Mesenteric fat pad (tissue), 1 donor: ENCODE measurements around the gene KRT83. TPM values are rescaled to one million over a fixed set of nuclear protein-coding genes. Genes with fewer than 3 reads are reported as not detected.
A peak's percentile ranks its signal among the peaks of the same experiment; 100 is the strongest.
"Not testable (repeated sequence)": the region's sequence is repeated elsewhere in the genome, so short reads cannot be mapped to it uniquely, and the experiment has no call there.

ENCODE experiments used
- DNase-seq: peaks from one replicate; pipeline ENCODE4 v3.0.0-alpha.2; 2020; ENCODE audit warnings: low spot score
- total RNA-seq: library from RNA; stranded (reverse); fragmentation: NEBNext Ultra II Directional; extraction: Animal tissue kit (Norgen Biotek cat#: 25700); gene quantifications from one replicate; pipeline ENCODE4 v1.2.1, GENCODE V29; 2021
- donor health status: DM: yes; HTN: yes; CAD: no.

Gene KRT83
- total RNA-seq, 1 donor from 2014 or later = not detected

DNA sequence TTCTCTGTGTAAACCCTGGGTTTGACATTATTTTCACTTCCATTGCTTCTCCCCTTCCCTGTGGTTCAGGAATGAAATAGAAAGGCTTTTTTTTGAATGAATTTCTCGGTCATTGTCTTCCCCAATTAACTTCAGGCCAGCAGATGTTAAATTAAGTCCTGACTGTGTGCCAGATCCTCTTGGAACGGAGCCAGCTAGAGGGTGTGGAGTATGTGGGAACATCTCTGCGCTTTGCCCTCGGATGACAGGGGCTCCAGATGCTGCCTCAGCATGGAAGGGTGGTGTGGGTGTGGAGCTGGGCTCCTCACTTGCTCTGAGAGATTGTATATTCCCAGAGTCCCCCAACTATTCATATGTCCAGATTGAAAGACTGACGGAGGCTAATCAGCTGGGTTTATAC lies 33.0 kb upstream of the KRT83 start:
- peak; percentile 43 for DNase-seq

DNA sequence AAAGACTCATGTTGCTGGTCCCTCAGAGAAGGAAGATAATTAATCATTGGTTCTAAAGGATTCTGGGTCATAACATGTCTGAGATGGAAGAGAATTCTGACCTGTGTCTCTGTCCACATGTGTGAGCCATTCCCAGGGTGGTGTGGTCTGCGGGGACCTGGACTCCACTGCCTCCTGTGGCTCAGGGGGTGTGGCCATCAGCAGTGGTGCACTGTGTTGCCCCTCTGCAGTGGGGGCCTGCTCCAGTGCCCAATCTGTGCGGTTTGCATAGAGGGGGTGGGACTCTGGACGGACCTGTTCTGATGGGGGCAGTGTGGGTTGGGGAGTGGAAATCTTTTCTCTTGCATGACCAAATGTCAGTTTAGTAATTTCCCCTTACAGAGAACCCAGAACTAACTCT lies 32.6 kb upstream of the KRT83 start:
- DNase-seq = peak; percentile 82

DNA sequence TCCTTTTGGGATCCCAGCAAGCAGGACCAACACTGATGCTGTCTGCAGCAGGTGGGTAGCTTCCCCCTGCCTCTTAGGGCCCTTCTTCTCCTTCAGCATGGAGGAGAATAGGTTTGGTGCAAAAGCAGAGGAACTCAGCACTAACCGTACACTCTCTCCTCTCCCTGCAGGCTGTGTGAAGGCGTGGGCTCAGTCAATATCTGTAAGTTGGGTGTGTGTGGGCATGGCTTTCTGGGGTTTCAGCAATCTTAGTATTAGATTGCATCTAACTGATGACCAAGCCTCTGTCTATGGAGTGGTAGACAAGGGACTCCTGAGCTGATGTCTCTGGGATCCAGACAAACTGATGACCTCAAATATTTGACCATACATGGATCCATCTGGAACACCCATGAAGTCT lies 31.8 kb upstream of the KRT83 start:
- peak; percentile 30 for DNase-seq

DNA sequence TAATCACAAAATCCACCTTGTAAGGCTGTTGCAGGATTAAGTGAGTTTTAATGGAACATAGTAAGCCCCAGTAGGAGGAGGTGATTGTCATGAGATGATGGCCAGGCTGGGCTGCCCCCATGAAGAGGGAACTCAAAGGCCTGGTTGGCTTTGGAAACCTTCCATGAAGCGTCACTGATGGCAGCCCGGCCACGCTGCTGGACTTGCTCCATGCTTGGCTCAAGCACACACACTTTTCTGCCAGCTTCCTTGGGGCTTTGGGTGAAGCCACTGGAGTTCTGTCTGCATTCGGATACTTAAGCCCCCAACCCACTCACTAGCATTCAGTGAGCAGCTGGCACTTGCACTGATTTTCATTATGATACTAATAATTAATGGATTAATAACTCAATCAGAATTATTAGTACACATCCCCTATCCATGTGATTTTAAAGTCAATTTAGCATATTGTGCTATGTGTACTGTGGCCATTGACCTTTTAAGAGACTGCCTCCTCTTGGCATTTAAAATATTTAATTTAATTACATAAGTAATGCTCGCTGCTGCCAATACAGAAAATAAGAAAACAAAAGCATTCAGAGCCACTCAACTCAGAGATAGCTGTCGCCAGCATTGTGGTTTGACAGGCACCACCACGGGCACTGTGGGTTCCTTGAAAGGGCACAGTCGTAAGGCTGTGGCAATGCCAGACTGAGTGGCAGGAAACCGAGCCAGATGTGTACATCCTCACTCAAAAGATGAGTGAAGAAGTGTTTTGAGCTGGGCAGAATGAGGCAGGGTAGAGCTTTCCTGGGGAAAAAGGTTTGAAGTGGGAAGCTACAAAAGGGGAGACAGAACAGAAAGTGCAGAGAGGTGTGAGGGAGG lies 30.2 kb upstream of the KRT83 start:
- DNase-seq = peak; percentile 79

DNA sequence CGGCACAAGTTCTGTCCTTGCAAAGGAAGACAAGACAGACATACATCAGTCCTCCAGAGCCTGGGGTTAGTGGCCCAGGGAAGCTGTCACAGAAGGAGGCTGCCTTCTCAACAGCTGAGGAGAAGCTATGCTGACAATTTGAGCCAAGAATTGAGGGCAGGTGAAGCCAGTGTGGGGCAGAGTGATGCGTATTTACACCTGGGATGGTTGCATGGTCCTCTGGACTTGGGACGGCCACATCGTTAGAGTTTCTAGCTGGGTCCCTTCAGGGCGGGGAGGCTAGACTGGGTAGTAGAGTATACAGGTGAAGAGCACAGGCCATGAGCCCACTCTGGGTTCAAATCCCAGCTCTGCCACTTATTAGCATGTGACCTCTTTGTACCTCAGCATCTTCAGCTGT lies 29.6 kb upstream of the KRT83 start:
- DNase-seq = peak; percentile 41

DNA sequence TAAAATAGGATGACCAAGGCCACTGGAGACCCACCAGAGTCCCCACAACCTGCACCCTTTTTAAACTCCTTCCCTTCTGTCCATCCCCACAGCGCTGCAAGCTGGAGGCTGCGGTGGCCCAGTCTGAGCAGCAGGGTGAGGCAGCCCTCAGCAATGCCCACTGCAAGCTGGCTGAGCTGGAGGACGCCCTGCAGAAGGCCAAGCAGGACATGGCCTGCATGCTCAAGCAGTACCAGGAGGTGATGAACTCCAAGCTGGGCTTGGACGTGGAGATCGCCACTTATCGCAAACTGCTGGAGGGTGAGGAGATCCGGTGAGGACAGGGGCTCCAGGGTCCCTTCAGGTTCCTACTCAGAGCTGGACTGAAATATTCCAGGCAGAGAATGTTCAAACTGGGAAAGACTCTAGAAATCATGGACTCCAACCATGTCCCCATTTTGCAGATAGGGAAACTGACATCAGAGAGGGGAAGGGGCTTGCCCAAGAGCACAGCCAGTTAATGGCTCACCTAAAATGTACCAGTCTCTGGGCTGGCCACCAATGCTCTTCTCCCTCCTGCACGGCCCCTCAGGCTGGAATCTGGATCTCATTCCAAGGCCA lies 28.9 kb upstream of the KRT83 start:
- DNase-seq = peak; percentile 75

DNA sequence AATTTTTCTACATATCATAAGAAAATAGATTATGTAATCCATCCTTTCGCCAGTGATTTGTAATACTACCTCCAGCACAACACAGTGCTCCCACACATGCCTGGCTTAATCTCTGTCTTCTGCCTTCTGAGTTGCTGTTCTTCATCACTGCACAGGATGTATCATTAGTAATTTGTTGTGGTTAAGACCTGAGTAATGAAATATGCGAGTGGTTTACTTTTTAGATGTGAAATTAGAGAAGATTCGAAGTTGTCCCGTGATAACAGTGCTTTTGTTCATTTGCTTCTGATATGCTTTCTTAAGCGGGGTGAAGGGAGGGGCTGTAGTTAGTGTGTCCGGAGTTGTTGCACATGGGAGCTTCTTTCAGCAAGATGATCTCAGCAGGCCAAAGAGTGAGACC lies 28.0 kb upstream of the KRT83 start:
- DNase-seq = peak; percentile 3

DNA sequence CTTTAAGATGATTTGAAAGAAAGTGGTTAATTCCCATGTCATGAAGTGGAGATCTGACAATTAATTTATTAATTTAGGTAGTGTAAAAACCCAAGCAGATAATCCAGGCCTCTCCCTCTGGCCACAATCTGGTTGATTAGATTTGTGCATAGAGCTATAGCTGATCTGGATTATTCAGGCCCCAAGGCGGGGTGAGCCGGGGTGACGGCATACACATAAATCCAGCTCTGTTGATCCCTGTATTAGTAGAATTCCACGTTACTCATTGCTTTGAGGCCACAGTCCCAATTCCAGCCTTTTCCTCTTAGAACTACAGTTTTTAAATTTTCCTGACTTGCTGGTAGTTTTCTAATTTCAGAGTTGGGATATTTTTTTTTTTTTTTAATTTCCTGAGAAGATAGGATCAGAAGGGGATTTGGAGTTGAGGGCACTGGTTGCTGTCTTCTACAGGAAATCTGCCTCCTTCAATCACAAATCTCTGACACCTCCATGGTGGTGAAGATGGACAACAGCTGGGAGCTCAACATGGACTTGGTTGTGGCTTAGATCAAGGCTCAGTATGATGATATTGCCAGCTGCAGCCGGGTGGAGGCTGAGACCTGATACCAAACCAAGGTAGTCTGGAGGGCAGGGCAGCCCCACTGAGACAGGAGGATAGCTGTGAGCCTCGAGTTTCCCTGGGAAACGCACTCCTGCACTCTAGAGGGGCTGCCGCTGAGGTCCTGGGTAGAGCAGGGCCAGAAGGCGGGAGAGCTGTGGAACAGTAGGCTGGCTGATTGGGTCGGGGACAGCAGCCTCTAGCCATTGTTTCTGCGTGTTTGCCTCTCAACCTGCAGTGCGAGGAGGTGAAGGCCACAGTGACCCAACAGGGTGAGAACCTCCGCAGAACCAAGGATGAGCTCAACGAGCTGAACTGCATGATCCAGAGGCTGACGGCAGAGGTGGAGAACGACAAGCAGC lies 26.6 kb upstream of the KRT83 start:
- no peak for DNase-seq

DNA sequence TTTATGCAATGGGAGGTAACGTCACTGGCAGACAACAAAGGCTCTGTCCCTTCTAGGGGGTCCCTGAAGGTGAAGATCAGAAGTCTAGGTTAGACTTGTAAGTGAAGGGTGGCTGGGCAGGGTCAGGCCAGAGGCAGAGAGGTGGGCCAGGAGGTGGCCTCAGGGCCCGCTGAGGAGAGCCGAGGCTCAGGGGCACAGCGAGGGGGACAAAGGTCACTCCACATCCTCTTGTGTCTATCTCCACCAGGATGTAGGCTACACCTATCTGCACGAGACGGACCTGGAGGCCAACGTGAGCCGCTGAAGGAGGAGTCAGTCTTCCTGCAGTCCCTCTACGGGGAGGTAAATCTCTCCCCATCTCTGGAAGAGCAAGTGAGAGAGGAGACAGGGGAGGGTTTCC lies 25.8 kb upstream of the KRT83 start:
- DNase-seq = no peak

DNA sequence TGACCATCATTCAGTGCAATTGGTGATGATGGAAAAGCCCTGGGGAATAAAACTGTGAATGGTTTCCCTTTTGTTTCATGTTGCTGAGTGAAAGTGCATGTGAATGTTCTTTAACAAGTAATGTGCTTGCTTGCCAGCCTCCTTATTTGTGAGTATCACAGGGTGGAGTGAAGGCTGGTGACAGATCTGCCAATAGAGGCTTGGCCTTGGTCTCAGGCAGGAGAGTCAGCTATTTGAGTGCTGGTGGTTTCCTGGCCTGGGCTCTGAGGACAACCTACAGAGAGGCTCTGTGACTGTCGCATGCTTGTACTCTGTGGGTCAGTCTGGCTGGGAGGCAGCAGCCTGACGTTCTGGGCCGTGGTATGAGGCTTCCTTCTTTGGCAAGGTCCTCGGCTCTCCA lies 25.4 kb upstream of the KRT83 start:
- DNase-seq = no peak

DNA sequence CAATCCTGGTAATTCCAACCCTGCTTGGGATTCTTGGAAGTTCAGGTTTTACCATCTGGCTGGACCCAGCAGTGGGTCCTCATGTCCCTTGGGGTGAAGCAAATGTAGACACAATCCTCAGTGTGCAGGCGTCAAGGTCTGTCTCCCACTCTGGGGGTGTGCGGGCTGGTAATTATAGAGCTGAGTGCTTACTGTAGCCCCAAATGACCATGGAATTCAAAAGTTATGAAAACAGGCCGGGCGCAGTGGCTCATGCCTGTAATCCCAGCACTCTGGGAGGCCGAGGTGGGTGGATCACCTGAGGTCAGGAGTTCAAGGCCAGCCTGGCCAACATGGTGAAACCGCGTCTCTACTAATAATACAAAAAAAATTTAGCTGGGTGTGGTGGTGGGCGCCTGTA lies 23.8 kb upstream of the KRT83 start:
- not testable (repeated sequence) for DNase-seq

DNA sequence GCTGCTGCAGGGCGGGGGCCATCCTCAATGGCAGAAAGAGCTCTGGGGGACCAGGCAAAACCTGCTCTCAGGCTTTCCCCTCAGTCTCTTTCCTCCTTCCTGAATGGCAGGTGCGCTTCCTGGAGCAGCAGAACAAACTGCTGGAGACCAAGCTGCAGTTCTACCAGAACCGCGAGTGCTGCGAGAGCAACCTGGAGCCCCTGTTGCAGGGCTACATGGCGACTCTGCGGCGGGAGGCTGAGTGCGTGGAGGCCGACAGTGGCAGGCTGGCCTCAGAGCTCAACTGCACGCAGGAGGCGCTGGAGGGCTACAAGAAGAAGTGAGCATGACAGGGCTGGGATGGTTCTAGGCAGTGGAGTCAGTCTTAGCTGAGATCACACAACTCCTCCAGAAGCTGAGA lies 22.9 kb upstream of the KRT83 start:
- DNase-seq = peak; percentile 55

DNA sequence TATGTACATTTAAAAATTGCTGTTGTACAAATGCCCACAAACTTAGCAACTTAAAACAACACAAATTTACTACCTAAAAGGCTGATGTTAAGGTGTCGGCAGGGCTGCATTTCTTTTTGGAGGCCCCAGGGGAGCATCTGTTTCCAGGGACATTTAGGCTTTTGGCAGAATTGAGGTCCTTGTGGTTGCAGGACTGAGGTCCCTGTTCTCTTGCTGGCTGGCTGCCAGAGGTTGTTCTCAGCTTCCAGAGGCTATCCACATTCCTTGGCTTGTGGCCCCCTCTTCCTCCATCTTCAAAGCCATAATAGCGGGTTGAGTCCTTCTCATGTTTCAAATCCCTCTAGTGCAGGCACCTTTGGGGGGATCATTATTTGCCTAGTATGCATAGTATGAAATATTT lies 22.4 kb upstream of the KRT83 start:
- DNase-seq = peak; percentile 55

DNA sequence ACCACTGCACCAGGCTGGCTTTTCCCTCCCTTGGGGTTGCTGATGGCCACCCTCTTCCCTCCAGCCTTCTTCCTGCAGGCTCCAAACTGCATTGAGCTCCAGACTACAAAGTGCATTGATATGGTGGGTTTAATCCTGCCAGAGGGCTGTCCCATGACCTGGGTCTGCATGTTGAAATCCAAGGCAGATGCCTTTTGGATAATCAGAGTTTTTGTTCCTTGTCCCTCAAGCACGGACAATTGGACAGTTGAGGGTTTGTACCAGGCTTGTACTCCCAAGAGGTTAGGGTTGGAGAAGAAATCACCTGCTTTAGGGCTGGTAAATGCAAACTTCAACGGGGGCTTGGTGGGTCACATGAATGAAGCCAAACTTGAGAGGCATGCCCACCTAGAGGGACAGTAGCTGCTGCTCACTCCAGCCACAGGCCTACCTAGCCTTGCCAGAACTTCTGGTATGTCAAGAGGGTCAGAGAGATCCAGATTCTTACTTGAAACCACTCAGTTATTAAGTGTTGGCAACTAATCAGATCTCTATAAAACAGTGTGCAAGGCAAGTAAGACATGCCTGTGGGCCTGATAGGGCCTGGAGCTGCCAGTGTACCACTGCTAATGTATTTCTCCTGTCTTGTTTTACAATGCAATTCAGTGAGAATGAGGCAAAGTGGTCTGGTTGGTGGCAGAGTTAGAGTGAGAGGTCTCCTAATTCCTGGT lies 21.7 kb upstream of the KRT83 start:
- DNase-seq = peak; percentile 16

DNA sequence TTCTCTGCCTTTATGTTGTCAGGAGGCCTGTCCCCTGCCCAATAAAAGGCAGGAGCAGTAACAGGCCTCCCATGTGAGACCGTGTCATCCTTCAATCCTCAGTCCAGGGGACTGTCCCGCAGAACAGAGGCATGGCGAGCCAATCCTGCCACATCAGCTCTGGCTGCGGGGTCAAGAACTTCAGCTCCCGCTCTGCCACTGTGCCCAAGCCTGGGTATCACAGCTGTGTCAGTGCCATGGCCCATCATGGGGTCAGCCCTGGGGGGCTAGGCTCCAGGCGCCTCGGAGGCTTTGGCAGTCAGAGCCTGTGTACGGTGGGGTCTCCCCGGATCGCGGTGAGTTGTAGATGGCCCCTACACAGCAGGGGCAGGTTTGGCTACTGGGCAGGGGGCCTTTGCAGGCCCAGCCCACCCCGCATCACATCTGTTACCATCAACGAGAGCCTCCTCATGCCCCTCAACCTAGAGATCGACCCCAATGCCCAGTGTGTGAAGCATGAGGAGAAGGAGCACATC lies 19.9 kb upstream of the KRT83 start:
- DNase-seq = peak; percentile 67

DNA sequence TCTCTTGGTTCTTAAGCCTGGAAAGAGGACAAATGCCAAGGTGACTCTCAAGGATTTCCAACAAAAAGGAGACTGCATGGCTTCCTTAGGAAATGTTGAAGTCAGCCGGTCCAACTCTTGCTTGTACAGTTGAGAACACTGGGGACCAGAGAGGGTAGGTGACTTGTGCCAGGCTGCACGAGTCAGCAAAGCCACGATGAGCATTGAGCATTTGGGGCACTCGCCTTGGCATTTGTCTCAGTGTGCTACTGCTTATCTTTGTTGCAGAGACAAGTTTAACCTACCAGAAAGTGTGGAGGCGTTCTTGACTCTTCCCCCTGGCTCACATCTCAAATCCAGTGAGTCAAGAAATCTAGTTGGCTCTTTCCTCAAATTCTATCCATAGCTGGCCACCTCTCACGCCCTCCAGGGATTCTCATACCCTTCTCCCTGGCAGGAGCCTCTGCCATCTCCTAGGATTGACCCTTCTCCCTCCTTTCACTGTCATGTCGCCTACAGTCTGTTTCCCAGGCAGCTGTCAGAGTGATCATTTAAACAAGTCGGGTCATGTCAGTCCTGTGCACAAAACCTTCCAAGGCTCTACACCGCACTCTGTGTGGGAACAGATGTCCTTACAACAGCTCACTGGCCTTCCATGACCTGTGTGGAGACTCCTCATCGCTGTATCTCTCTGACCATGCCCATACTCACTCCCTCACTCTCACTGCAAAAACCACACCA lies 17.2 kb upstream of the KRT83 start:
- peak; percentile 75 for DNase-seq

DNA sequence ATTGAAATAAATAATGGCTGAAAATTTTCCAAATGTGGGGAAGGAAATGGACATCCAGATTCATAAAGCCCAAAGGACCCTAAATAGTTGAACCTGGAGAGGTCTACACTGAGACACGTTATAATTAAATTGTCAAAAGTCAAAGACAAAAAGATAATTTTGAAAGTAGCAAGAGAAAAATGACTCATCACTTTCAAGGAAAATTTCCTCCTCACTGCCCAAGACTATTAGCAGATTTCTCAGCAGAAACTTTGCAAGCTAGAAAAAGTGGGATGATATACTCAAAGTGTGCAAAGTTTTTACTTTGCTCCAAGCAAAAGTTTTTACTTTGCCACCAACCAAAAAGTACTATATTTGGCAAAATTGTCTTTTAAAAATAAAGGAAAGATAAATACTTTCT lies 15.9 kb upstream of the KRT83 start:
- DNase-seq = no peak

DNA sequence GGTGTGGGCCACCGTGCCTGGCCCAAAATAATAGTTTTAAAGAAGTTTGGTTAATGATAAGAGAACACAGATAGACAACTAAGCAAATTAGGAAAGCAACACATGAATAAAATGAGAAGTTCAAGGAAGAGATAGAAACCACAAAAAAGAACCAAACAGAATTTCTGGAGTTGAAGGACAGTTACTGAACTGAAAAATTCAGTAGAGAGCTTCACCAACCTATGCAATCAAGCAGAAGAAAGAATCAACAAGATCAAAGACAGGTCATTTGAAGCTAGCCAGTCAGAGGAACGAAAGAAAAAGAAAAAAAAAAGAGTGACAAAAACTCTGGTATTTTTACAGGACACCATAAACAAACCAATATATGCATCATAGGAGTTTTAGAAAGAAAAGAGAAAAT lies 15.4 kb upstream of the KRT83 start:
- no peak for DNase-seq

DNA sequence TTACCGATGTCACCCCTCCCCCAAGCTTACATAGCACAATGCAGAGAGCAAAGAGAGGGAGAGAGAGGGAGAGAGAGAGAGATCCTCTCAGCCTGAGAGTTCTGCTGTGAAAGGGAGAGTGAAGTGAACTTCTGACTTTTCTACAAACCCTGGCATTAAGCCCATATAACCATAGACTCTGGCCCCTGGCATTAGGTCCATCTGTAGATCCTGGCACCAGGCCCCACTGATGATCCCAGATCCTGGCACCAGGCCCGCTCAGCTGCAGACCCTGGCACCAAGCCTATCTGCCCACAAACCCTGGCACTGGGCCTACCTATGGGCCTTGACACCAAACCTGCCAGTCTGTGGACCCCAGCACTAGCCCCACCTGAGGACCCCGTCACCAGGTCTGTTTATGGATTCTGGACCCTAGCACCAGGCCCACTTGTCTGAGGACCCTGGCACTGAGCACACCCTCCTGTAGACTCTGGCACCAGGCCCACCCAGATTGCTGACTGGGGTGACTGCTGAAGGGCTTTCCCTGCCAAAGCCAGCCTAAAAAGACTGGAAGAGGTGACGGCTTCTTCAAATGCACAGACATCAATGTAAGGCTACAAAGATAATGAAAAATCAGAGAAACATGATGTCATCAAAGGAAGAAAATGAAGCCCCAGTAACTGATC lies 14.5 kb upstream of the KRT83 start:
- no peak for DNase-seq

DNA sequence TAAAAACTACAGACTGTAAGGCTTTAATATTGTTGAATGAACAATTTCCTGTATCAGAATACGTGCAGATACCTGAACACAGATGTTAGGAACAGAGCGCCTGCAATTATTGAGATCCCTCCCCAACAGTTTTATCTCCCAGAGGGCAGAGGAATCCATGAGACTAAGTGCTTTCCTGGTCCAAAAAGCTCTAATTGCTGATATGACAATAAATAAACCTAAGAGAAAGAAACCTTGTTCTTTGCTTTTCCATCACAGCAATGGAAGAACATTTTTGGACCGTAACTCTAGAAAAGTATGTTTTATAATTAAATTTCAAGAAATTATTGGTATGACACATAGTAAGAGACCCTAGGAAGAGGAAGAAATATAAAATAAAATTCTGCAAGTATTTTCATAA lies 13.0 kb upstream of the KRT83 start:
- no peak for DNase-seq
